Gastrocnemius medialis (tissue), 4 donors: ENCODE measurements around the gene ITPR2. TPM values are rescaled to one million over a fixed set of nuclear protein-coding genes. Genes with fewer than 3 reads are reported as not detected.

Experiments used
- ATAC-seq, 2 donors: fragments of 150-250 bp; one replicate each; pipeline ENCODE4 v1.9.1; 2016
- DNase-seq, 2 donors: peaks; one replicate each; pipeline ENCODE4 v3.0.0-alpha.2; 2019
- H3K27ac ChIP-seq, 4 donors: fragments of 200-600 bp; sonication (generic); 1 replicate in 1 of 4; 2 replicates in 3 of 4; pipeline ENCODE4 v1.5.1; 2016 to 2018; ENCODE audit warnings: mild to moderate bottlenecking in 2 of 4, moderate library complexity in 1 of 4
- H3K27me3 ChIP-seq, 3 donors: fragments of 200-600 bp; sonication (generic) in 2 of 3; 1 replicate in 1 of 3; 2 replicates in 2 of 3; pipeline versions ENCODE4 v1.5.1 to v1.6.0; 2016 to 2019; ENCODE audit warnings: mild to moderate bottlenecking in 1 of 3, moderate library complexity in 1 of 3
- H3K36me3 ChIP-seq, 2 donors: fragments of 200-600 bp; sonication (generic) in 1 of 2; one replicate each; pipeline ENCODE4 v1.5.1; 2017 to 2018
- H3K4me1 ChIP-seq, 2 donors: fragments of 200-600 bp; sonication (generic) in 1 of 2; one replicate each; pipeline ENCODE4 v1.5.1; 2016 to 2017; ENCODE audit warnings: mild to moderate bottlenecking in 2 of 2
- H3K4me3 ChIP-seq, 4 donors: fragments of 200-600 bp; sonication (generic) in 3 of 4; 1 replicate in 1 of 4; 2 replicates in 3 of 4; pipeline ENCODE4 v1.5.1; 2016 to 2019; ENCODE audit warnings: mild to moderate bottlenecking in 2 of 4
- H3K9me3 ChIP-seq, 3 donors: fragments of 200-600 bp; sonication (generic) in 2 of 3; 1 replicate in 1 of 3; 2 replicates in 2 of 3; pipeline ENCODE4 v1.5.1; 2016 to 2019
- CTCF ChIP-seq, 5 experiments: fragments of 450-650 bp in 3 of 5; fragments of 200-600 bp in 2 of 5; sonication (generic) in 2 of 5; IDR thresholded peaks in 4 of 5; conservative IDR thresholded peaks in 1 of 5; 1 replicate in 4 of 5; 2 replicates in 1 of 5; pipeline ENCODE4 v1.5.1; 2016 to 2019; ENCODE audit warnings: antibody characterized with exemption in 5 of 5, mild to moderate bottlenecking in 3 of 5, moderate library complexity in 3 of 5
- POLR2A ChIP-seq, 2 donors: fragments of 450-650 bp; IDR thresholded peaks; one replicate each; pipeline ENCODE4 v1.6.1; 2017; ENCODE audit warnings: antibody characterized with exemption in 2 of 2, mild to moderate bottlenecking in 2 of 2, moderate library complexity in 2 of 2
- in situ Hi-C, 4 donors: fragments of 200-750 bp; cut with MboI; loops; one replicate each; pipeline versions ENCODE4 v1.15.0 to v1.8.0; 2017; ENCODE audit warnings: low sequenced_read_pairs in 4 of 4
- intact Hi-C: fragments of 100-400 bp; cut with DNase I; formaldehyde crosslinking; loops from one replicate; pipeline ENCODE4 v1.15.1; 2023; ENCODE audit warnings: low total_unique reads
- total RNA-seq, 4 donors: library from RNA; depleted of rRNA; stranded (reverse); fragments of >200 nt; gene quantifications; one replicate each; pipeline versions ENCODE4 v1.1.0 to v1.2.3, GENCODE V29; 2016

Gene ITPR2
- total RNA-seq, 4 donors from 2014 or later, result 3.8 to 23.8 (median 4.1) TPM

- ATAC-seq (no peak), DNase-seq (no peak)
- intact Hi-C loops, result no loop called here
- H3K4me3 ChIP-seq, result no peak overlapping the region
- H3K27me3 ChIP-seq, result no peaks in the 10 kb centered on the region
- H3K27ac ChIP-seq, result no peak overlapping the region
- H3K36me3 ChIP-seq, result no peaks in the 10 kb centered on the region
- TF ChIP-seq CTCF (IDR thresholded peaks at IDR 0.05 in 4 of 5, conservative IDR thresholded peaks at IDR 0.05 in 1 of 5), result no peak
- TF ChIP-seq POLR2A (IDR thresholded peaks at IDR 0.05), result no peak
- H3K4me1 ChIP-seq, result no peaks in the 10 kb centered on the region
- in situ Hi-C loops, result no loop called here
- H3K9me3 ChIP-seq, result no peaks in the 10 kb centered on the region
Observed at GRCh38 chr12:26455936-26456574, 376.9 kb downstream of the ITPR2 start.

- ATAC-seq (no peak), DNase-seq (no peak)
- Histone ChIP-seq H3K9me3 (no peaks in the 10 kb centered on the region), H3K4me3 (no peak overlapping the region), H3K27ac (no peak overlapping the region), H3K36me3 (no peaks in the 10 kb centered on the region), H3K4me1 (no peaks in the 10 kb centered on the region), H3K27me3 (no peaks in the 10 kb centered on the region)
- in situ Hi-C loops, result no loop called here
- intact Hi-C loops, result no loop called here
- TF ChIP-seq CTCF (IDR thresholded peaks at IDR 0.05 in 4 of 5, conservative IDR thresholded peaks at IDR 0.05 in 1 of 5) (no peak), POLR2A (IDR thresholded peaks at IDR 0.05) (no peak)
Observed at GRCh38 chr12:26453246-26453645, 379.7 kb downstream of the ITPR2 start.

GRCh38 chr12:26452511-26452910 lies 380.5 kb downstream of the ITPR2 start:
- DNase-seq, result no peak
- in situ Hi-C loops, result no loop called here
- Histone ChIP-seq H3K27ac (no peak overlapping the region), H3K27me3 (no peaks in the 10 kb centered on the region), H3K9me3 (no peaks in the 10 kb centered on the region), H3K4me3 (no peak overlapping the region), H3K36me3 (no peaks in the 10 kb centered on the region), H3K4me1 (no peaks in the 10 kb centered on the region)
- intact Hi-C loops, result no loop called here
- TF ChIP-seq CTCF (IDR thresholded peaks at IDR 0.05 in 4 of 5, conservative IDR thresholded peaks at IDR 0.05 in 1 of 5) (no peak), POLR2A (IDR thresholded peaks at IDR 0.05) (no peak)
- no peak for ATAC-seq

- no peak overlapping the region for H3K4me3 ChIP-seq
- no peak overlapping the region for H3K27ac ChIP-seq
- intact Hi-C loops, result no loop called here
- H3K27me3 ChIP-seq, result no peaks in the 10 kb centered on the region
- no peak for DNase-seq
- no peak for TF ChIP-seq POLR2A (IDR thresholded peaks at IDR 0.05)
- H3K9me3 ChIP-seq, result no peaks in the 10 kb centered on the region
- ATAC-seq, result no peak
- H3K4me1 ChIP-seq, result no peaks in the 10 kb centered on the region
- no peaks in the 10 kb centered on the region for H3K36me3 ChIP-seq
- in situ Hi-C loops, result no loop called here
Observed at GRCh38 chr12:26451763-26452162, 381.2 kb downstream of the ITPR2 start.

- Histone ChIP-seq H3K4me1 (no peaks in the 10 kb centered on the region), H3K4me3 (no peak overlapping the region), H3K27me3 (no peaks in the 10 kb centered on the region), H3K9me3 (no peaks in the 10 kb centered on the region), H3K36me3 (no peaks in the 10 kb centered on the region), H3K27ac (no peak overlapping the region)
- in situ Hi-C loops (loop anchor here in 1 of 4 donors (25.0 kb wide), 1 partner anchor 216 kb away; no protein-coding TSS in a partner anchor), intact Hi-C loops (no loop called here)
- ATAC-seq (no peak), DNase-seq (no peak)
- TF ChIP-seq POLR2A (IDR thresholded peaks at IDR 0.05) (no peak), CTCF (IDR thresholded peaks at IDR 0.05 in 4 of 5, conservative IDR thresholded peaks at IDR 0.05 in 1 of 5) (no peak)
Observed at GRCh38 chr12:26445909-26446308, 387.1 kb downstream of the ITPR2 start.
